Amniotic epithelial cell (primary cell): ENCODE data around the gene LEPROT.
"Not testable (repeated sequence)": the region's sequence is repeated elsewhere in the genome, so short reads cannot be mapped to it uniquely, and the experiment has no call there.

ENCODE experiments used
- DNase-seq: peaks from one replicate; pipeline ENCODE4 v3.0.0-alpha.2; 2010; ENCODE audit warnings: low read depth

The LEPROT gene

DNA sequence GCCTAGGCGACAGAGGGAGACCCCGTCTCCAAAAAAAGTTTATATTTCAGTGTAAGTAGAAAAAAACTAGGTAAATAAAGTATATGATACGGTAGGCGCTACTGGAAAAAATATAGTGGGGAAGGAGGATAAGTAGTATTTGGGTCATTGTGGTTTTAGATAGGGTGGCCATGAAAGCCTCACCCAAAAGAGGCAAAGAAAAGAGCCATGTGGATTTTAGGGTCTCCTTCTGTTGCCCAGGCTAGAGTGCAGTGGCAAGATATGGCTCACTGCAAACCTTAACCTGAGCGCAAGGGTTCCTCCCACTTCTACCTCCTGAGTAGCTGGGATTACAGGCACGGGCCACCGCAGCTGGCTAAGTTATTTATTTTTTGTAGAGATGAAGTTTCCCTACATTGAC, 17.1 kb downstream of the LEPROT start:
- DNase-seq: no peak

DNA sequence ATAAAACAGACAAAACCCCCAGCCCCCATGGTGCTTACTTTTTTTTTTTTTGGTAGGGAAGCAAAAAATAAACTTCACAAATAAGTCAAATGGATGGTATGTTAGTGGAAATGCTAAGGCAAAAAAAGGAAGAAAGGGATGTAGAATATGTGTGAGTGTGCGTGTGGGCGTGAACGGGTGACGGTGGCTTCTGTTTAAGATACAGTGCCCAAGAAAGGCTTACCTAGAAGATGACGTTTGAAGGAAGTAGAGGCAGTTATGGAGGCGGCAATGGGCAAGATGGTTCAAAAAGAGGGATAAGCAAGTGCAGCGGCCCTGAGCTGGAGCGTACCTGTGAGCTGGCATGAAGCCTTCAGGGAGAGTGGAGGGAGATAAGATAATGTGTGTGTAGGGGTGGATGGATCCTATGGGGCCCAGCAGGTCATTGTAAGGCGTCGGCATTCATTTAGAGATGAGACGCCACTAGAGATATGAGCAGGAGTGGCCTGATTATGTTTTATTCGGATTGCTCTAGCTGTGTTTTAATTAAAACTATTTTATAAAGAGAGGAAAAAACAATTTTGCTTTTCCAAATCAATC, 19.9 kb downstream of the LEPROT start:
- no peak for DNase-seq

DNA sequence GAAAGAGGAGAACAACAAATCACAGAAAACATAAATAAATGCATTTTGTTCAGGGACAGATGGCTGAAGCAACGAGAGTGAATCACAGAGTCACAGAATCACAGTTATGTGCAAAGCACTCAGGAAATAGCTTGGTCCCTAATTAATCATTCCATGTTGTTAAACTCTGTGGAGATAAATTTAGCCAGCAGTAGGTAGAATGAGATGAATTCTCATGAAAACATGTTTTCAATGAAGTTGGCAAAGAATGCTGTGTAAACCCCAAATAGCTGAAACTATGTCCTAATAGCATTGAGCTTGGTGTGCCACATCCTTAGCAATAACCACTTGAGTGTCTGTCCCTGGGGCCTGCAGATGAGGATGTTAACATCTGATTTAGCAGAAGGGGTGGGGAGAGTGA, 20.4 kb downstream of the LEPROT start:
- DNase-seq: peak; percentile 78

DNA sequence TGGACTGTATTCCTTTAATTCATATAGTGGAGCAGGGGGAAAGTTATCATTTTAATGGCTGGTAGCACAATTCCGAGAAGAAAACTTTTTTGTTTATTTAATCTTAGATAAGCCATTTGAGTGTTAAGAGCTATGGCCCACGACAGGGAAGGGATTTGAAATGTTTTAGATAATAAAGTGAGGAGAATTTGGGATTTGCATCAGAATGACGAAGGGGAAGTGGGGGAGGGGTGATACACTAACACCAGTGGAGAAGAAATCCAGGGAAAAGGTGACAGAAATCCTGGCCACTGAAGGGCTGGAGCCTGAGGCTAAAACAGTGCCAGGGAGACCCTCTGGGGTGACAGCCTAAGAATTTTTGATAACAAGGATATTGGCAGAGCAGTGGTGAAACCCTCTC, 21.0 kb downstream of the LEPROT start:
- DNase-seq: no peak

DNA sequence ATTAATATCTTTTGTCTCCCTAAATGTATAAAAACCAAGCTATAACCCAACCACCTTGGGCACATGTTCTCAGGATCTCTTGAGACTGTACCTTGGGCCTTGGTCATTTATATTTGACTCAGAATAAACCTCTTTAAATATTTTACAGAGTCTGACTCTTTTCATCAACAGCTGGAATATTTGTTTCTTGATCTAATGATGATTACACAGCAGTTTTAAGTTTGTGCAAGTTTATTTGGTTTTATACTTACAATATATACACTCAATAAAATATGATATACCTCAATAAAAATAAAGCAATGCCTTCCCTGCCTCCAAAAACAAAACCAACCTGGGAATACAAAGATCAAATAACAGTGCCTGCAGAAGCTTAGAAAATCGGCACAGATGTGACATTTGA, 22.0 kb downstream of the LEPROT start:
- no peak for DNase-seq

DNA sequence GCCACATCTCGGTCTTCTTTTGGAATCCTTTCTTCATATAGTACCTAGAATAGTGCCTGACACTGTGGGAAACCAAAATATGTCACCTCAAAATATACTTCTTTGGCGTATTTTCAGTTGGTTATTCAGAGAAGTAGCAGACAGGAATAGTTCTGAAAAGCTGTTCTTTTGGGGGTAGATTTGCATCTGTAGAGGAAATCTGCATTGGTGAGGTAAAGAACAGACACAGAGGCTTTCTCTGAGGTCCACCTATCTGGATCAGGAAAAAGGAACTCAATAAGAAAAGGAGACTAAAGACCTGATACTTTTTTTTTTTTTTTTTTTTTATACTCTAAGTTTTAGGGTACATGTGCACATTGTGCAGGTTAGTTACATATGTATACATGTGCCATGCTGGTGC, 23.2 kb downstream of the LEPROT start:
- DNase-seq: no peak

DNA sequence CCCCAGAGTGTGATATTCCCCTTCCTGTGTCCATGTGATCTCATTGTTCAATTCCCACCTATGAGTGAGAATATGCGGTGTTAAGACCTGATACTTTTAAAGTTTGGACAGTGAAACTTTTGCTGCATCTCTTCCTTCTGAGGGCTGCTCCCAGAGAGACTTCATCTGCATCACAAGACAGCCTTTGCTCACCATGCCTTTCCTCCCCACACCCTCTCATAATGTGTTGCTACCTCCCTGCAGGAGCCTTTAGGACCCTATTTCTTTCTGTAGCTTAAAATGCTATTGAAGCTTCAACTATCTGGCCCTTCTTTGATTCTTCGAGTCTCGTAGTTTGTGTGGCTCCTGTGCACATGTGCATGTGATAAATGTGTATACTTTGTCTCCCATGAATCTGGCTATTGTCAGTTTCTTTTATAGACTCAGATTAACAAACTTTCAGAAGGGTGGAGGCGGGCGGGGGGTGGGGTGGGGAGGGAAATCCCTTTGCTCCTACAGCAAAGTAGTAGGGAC, 23.7 kb downstream of the LEPROT start:
- no peak for DNase-seq

DNA sequence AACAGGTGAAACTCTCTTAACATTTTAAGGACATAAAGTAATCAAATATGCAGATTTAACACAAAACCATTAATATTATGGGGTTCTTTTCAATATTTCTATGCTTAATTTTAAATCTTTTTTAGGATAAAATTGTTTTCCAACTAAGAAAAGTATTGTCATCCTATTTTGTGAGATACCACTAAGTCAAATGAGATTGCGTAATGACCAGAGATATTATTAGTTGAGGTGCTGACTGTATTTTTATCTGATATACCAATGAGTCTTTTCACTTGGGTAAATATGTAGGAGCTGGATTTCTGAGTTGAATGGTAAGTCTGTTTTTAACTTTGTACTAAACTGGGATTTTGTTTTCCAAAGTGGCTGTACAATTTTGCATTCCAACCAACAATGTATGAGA, 25.4 kb downstream of the LEPROT start:
- no peak for DNase-seq

DNA sequence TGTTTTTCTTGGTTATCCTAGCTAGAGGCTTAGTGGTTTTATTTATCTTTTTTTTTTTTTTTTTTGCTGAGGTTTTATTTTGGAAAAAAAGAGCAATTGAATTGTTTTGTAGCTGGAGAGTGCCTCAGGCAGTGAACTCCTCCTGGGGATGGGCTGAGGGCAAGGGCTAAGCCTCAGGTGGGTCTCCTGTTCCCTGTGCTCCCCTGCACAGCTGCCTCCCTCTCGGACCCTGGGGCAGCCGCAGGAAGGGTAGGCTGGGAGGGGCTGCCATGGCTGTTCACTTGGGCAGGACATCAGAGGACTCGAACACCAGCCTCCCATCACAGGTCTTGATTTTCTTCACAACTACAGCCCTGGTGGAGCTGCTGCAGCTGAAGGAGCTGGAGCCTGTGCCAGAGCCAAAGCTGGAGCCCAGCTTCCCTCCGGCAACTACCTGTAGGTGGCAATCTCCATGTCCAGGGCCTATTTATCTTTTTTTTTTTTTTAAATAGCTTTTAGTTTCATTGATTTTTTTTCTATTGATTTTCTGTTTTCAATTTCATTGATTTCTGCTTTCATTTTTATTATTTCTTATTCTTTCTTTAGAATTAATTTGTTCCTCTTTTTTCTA, 28.9 kb downstream of the LEPROT start:
- no peak for DNase-seq

DNA sequence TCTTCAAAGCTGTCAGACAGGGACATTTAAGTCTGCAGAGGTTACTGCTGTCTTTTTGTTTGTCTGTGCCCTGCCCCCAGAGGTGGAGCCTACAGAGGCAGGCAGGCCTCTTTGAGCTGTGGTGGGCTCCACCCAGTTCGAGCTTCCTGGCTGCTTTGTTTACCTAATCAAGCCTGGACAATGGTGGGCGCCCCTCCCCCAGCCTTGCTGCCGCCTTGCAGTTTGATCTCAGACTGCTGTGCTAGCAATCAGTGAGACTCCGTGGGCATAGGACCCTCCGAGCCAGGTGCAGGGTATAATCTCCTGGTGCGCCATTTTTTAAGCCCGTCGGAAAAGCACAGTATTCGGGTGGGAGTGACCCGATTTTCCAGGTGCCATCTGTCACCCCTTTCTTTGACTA, 35.2 kb downstream of the LEPROT start:
- DNase-seq: not testable (repeated sequence)

DNA sequence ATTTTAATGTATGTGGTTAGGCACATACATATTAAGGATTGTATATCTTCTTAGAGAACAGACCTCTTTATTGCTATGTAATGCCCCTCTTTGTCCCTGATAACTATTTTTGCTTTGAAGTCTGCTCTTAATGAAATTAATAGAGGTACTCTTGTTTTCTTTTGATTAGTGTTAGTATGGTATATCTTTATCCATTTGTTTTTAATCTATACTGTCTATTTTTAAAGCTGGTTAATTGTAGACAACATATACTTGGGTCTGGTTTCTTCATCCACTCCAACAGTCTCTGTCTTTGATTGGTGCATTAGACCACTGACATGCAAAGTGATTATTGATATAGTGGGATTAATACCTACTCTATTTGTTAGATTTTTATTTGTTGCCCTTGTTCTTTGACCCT, 36.0 kb downstream of the LEPROT start:
- DNase-seq: no peak

DNA sequence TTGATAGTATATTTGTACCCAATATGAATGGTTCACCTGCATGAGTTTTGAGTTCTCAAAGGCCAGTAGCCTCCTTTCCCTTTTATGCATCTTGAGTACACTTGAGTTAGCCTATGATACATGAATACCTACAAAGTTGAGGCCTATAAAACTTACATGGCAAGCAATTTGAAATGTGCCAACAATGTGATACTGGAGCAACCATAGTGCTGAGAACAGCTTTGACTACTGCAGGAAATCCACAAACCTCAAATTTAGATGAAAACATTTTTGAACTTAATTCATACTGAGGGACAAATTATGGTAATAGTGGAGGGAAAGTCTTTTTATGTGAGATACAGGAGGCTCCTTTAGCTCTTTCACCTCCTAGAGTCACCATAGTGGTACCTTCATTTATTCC, 37.4 kb downstream of the LEPROT start:
- DNase-seq: no peak

DNA sequence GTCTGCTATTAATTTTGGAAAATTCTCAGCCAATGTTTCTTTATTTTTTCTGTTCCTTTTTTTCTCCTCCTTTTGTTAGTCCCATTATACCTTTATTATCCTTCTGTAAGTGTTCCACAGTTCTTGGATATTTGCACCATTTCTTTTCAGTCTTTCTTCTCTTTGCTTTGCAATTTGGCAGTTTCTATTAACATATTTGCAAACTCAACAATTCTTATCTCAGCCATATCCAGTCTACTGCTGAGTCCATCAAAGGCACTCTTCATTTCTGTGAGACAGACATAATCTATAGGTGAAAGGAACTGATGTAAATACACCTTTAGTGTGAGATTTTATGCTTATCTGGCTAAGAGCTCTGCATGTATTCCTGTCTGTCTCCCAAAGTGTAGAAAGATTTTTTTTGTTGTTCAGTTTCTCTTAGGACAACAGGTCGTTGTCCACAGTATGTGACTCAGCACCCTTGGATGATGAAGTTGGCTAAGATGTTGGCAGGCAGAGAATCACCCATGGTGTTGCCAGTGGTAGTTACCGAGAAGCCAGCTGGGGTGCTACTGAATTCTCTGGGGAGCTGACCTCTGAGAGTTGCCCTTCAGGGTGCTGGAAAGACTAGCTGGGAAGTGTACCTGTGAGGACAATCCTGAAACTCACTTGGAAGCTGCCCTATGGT, 38.4 kb downstream of the LEPROT start:
- DNase-seq: no peak

DNA sequence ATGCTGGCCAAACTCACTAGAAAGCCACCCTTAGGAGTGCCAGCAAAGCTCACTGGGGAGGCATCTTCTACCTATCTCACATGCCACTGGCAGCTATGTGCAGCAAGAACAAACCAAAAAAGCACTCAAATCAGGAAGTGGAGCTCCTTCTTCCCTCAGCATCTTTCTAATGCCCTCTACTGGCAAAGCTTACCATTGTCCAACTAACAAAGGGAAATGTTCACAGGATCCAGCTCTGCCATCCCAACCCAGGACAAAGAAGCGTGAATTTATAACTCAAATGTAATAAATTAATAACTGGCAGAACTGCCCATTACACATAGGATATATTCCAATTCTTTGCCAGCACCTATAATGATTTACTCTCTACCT, 38.9 kb downstream of the LEPROT start:
- DNase-seq: peak; percentile 50

DNA sequence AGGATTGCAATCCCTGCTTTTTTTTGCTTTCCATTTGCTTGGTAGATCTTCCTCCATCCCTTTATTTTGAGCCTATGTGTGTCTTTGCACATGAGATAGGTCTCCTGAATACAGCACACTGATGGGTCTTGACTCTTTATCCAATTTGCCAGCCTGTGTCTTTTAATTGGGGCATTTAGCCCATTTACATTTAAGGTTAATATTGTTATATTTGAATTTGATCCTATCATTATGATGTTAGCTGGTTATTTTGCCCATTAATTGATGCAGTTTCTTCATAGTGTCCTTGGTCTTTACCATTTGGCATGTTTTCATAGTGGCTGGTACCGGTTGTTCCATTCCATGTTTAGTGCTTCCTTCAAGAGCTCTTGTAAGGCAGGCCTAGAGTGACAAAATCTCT, 45.4 kb downstream of the LEPROT start:
- DNase-seq: not testable (repeated sequence)

DNA sequence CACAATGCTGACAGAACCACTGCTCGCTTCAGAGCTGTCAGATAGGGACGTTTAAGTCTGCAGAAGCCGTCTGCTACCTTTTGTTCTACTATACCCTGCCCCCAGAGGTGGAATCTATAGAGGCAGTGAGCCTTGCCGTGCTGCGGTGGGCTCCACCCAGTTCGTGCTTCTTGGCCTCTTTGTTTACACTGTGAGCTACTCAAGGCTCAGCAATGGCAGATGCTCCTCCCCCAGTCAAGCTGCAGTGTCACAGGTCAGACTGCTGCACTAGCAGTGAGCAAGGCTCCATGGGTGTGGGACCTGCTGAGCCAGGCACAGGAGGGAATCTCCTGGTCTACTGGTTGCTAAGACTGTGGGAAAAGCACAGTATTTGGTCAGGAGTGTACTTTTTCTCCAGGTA, 47.1 kb downstream of the LEPROT start:
- DNase-seq: peak; percentile 66

DNA sequence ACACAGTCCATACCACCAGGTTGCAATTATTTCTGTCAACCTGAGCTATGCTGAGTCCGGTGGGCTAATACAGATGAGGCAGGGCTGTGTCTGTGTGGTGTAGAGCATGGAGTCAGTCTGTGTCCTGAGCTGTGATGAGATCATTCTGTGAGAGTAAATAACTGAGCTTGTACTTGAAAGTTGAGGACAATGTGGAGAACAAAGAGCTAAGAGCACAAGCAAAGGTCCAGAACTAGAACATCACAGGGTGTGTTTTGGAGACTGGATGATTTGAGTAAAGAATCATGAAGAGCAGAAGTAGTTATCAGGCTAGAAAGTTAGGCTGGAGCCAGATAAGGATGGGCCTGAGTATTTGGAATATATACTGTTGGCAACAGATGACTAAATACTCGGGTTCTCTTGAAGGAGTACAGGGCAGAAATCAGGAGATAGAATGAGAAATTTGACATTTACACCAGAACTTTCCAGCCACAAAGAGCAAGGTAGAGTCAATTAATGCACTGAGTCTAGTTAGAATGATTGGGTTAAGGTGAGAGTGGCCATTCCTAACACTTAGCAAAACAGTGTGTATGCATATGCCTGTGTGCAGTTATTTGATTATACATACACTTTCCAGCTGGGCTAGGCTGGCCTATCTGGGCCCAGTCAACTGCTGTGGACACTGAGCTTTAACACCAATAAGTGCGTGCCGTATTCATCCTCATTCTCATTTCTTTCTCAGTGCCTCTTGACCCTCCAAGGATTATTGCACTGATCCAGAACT, 48.8 kb downstream of the LEPROT start:
- DNase-seq: no peak

DNA sequence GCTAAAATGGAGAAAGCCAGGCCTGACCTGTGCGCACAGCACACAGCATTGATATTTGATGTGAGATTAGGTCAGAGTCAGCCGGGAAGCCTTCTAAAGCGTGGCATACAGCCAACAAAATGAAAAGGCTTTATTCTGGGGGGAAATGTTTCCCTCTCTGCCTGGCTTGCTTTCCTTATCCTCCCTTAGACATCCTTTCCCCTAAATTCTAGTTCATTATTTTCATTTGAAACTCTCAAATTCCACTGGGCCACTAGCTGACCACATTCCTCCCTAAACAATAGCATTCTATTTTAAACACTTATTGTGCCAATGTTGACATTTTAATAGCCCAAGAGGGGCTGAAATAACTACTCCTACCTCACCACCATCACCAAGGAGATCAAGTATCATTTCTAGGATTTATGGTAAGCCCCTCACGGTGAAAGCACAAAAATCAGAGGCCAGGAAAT, 49.4 kb downstream of the LEPROT start:
- DNase-seq: no peak

DNA sequence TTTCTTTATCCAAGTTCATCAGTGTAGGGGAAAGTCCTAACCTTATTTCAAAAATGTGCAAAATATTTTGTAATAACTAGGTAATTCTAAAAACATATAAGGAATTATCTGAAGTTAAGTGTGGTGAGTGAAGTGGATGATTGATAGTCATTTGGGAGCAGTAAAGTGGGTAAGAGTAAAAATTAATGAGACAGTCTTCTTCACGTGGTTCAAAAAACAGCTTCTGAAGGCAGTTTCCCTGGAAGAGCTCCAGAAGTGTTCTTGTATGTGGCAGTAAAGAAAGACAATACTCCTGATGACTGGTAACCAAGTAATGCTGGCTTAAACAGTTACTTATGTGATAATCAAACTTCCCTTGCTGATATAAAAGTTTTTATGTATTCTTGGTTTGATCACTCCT, 50.3 kb downstream of the LEPROT start:
- no peak for DNase-seq

DNA sequence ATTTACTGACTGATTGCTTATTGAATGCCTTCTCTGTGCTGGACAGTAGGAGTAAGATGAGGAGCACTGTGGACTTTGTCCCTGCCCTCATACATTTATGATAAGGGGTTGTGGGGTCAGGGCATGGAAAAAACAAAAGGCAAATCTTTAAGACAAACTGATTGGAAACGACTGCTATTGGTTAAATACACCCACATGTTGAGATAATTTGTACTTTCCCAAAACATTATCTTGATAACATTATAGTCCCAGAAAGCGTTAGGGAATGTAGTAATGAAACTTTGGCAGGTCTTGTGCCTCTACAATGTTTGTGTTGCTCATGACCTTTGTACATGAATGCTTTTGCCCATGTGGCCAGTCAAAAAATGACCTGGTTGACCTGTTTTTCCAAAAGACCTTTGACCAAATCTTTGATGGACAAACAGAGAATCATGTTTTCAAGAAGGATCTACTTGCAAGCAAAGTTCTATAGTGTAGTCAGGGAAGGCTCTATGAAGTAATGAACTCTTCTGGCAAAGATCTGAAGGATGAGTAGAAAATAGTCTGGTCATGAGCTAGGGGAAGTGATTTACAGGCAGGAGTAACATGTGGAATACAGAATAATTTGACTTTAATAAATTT, 50.9 kb downstream of the LEPROT start:
- no peak for DNase-seq

DNA sequence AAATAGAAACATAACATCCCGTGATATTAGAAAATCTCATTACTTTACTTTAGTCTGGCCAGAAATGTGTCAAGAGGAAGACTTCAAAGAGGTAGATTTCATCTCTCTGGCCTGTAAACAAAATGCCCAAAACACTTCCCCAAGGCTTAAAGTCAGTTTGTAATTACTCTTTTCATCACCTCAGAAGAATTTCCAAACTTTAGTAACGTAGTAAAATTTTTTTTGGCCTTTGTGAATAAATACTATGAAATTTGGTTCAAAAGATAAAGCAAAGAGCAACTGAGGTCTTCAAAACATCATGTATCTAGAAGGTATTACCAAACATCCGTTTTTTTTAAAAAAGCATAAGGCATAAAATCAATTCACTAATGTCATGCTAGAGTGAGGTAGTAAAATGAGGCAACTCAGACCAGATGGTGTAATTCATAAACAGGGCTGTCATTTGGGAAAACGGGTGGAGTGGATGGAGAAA, 51.4 kb downstream of the LEPROT start:
- peak; percentile 17 for DNase-seq

DNA sequence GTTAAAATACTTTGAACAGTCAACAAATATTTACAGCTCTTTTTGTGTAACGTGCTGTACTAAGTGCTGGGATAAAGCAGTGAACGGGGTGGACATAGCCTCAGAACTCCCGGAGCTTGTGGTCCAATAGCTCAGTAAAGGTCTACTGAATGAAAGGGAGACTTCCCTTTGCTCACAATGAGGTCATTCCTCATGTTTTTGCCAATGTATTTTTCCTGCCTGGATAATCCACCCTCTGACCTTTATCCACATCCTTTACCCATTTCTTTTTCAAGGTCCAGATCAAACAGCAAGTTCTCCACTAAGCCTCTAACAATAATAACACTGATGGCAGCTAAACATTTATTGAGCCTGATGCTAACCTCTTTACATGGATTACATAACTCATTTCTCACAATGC, 55.9 kb downstream of the LEPROT start:
- DNase-seq: no peak
